ENCODE results near the gene CAMK2G.
A peak's percentile ranks its signal among the peaks of the same experiment; 100 is the strongest.
"Not testable (repeated sequence)": the region's sequence is repeated elsewhere in the genome, so short reads cannot be mapped to it uniquely, and the experiment has no call there.

Gene CAMK2G

DNA sequence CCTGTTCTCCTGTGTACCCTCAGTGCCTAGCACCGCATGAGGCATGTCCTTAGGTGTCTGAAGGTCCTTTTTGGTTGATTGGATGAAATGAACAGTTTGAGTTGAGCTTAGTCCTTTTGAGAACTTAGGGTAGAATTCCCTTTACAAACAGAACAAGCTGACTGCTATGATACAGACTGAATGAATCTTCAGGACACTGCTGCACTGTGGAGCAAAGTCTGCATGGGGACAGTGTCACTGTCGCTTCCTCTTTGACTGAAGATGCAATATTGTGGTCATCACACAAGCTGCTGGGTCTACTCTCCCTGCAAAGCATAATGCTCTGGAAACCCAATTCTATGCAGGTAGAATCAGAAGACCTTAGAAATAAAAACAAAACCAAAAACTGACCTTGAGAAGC, 28.0 kb upstream of the CAMK2G start:
- no peak for DNase-seq (ENCODE audit: low read depth in 2 of 2)

DNA sequence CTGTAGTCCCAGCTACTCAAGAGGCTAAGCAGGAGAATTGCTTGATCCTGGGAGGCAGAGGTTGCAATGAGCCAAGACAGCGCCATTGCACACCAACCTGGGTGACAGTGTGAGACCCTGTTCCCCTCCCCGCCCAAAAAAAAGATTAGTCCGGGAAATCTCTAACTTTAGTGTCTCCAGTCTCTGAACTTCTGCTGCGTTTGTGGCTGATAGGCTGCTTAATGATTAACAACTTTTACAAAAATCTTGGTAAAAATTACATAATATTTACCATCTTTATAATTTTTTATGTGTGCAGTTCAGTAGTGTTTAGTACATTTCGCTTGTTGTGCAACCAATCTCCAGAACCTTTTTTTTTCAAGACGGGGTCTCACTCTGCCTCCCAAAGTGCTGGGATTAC, 26.9 kb upstream of the CAMK2G start:
- no peak for DNase-seq (ENCODE audit: low read depth in 2 of 2)

- no peak for DNase-seq (ENCODE audit: low read depth in 2 of 2)
Observed at GRCh38 chr10:73900064-73900463, 25.7 kb upstream of the CAMK2G start.

DNA sequence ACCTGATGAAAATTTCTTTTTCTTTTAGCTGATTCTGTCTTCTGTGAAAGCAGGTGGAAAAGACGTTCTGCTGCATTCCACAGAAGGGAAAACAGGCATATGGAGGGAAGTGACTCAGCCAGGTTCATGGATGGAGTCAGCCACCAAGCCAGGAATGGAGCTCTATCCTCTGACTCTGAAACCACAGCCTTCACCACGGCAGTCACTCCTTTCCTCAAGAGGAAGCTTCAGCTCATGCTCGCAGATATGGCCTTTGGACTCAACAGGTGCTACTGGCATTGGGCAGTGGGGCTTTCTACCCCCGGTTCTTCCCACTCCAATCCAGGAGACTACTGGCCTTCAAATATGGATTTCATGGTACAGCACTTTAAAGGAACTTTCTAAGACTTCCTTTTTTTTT, 25.1 kb upstream of the CAMK2G start:
- peak; percentile 60 to 64 for DNase-seq (ENCODE audit: low read depth in 2 of 2)

DNA sequence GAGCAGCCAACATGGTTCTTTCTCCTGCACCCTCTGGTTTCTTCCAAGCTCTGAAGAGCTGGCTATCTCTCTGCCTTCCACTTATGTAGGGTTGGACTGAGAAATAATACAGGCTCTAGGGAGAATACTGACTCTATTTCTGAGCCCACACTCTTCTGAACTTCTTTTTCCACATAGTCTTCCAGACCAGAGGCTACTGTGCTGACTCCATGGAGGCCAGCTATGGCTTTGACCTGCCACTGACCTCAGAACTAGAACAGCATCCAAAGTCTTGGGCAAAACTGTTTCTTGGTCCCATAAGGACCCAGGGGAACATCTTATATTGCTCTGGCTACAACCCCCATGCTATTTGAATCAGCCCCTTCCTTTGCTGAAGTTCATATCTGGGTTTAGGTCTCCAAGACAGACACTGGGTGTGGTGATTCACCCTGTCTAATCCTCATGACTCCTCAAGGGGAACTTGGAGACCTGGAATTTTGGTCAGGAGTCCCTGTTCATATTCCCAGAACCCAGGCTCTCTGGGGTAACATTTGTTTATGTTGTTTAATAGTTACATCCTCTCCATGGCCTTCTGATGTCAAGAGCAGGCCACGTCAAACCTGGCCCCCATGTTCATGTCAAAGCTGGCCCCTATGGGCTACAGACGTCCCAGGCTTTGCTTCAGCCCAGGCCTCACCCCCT, 24.5 kb upstream of the CAMK2G start:
- no peak for DNase-seq (ENCODE audit: low read depth in 2 of 2)

- DNase-seq (ENCODE audit: low read depth in 2 of 2): no peak
Observed at GRCh38 chr10:73897693-73898092, 23.3 kb upstream of the CAMK2G start.

DNA sequence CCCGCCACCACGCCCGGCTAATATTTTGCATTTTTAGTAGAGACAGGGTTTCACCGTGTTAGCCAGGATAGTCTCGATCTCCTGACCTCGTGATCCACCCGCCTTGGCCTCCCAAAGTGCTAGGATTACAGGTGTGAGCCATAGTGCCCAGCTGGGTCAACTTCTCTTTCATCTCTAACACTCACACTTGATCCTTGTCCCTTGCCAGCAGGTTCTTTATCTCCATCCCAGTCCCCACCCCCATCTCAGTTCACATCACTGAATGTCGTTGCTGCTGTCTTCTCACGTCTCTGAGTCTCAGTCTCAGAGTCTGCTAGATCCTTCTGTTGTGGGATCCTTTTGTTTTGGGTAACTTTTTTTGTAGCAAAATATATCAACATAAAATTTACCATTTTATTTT, 21.0 kb upstream of the CAMK2G start:
- DNase-seq (ENCODE audit: low read depth in 2 of 2): not testable (repeated sequence)

- DNase-seq (ENCODE audit: low read depth in 2 of 2): no peak
Observed at GRCh38 chr10:73894245-73894971, 20.1 kb upstream of the CAMK2G start.

DNA sequence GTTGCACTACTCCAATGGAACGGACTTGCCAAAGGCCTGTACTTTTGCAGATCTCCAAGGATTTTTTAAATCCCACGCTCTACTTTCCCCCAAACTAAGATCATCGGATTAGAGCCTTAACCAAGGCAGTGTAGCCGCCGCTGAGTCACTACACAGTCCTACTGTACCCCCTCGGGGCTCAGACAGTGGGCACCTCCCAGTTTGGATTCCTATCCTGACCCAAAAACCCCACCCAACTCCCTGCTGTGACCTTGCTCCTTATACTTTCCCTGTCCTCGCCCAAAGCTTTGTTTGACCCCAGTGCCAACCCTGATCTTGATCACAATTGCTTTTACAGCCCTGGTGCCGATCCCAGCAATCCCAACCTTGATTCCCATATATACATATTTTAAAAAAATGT, 19.1 kb upstream of the CAMK2G start:
- no peak for DNase-seq (ENCODE audit: low read depth in 2 of 2)

DNA sequence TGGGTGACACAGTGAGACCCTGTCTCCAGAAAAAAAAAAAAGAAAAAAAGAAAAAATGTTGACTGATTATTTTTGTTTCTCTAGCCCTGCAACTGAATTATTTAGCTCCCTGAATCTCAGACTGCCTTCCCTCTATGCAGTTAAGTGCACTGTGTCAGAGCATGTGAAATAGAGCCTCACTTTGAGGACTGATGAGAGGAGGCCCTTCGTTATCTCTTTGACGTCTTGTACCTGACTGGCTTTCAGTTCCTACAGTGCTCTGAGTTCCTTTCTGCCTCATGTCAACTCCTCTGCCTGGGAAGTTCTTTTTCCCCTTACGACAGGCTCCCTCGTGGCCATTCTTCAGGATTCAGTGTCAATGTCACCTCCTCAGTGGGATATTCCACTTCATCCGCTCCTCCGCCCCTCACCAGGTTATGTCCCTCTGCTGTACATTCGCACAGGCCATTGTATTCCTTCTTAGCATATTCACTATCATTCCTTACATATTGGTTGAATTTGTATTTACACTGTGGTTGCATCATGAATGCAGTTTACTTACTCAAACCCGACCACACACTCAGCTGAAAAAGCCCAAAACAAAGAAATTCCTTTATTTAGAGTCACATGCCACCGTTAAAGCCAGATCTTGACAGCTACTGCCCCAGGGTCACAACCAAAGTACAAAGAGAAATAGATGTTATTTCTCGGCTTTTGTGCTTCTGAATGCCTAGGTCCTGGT, 18.1 kb upstream of the CAMK2G start:
- no peak for DNase-seq (ENCODE audit: low read depth in 2 of 2)

GRCh38 chr10:73891540-73891939, 17.2 kb upstream of the CAMK2G start:
- no peak for DNase-seq (ENCODE audit: low read depth in 2 of 2)

- not testable (repeated sequence) for DNase-seq (ENCODE audit: low read depth in 2 of 2)
Observed at GRCh38 chr10:73890830-73891229, 16.5 kb upstream of the CAMK2G start.

- DNase-seq (ENCODE audit: low read depth in 2 of 2): no peak
Observed at GRCh38 chr10:73890261-73890660, 15.9 kb upstream of the CAMK2G start.

DNA sequence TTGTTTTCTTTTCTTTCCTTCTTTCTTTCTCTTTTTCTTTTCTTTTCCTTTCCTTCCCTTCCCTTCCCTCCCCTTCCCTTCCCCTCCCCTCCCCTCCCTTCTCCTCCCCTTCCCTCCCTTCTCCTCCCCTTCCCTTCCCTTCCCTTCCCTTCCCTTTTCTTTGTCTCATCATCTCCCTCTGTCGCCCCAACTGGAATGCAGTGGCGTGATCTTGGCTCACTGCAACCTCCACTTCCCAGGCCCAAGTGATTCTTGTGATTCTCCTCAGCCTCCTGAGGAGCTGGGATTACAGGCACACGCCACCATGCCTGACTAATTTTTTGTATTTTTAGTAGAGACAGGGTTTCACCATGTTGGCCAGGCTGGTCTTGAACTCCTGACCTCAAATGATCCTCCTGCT, 15.1 kb upstream of the CAMK2G start:
- not testable (repeated sequence) for DNase-seq (ENCODE audit: low read depth in 2 of 2)

DNA sequence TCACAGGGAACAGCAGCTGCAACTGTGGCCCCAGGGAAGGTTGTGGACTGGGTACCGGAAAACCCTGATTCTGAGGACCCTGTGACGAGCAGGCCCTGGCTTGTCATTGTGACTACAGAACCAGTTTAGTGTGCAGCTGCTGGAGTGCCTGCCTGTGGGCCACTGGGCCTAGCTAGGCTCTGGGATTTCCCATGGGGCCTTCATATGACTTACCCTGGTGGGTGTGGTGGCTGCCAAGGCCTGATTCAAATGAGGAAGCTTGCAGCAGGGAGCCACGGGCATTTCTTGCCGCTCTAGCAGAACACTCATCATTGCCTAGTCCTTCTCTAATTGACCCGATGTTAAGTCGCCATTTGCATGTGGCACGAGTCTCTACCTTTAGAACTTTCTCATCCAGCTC, 14.7 kb upstream of the CAMK2G start:
- no peak for DNase-seq (ENCODE audit: low read depth in 2 of 2)

DNA sequence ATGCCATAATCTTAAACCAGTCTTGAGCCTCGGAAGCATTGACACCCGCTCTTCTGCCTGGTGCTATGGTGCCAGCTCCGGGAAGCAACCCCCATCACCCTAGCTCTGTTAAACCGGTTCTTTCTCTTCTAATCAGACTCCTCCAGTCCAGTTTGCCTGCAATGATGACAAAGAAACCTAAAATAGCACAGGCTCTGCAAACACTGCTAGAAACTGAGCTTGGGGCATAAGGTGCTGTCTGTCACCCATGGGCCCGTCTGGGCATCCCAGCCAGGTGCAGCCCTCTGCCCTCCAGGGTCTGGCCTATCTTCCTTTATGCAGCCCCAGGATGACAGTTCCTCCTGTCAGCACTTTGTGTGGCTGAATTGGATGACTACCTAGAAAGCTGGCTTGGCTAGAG, 14.2 kb upstream of the CAMK2G start:
- no peak for DNase-seq (ENCODE audit: low read depth in 2 of 2)

- peak; percentile 70 to 73 for DNase-seq (ENCODE audit: low read depth in 2 of 2)
Observed at GRCh38 chr10:73887294-73888039, 13.1 kb upstream of the CAMK2G start.

GRCh38 chr10:73886661-73887293, 12.4 kb upstream of the CAMK2G start:
- DNase-seq (ENCODE audit: low read depth in 2 of 2): no peak

DNA sequence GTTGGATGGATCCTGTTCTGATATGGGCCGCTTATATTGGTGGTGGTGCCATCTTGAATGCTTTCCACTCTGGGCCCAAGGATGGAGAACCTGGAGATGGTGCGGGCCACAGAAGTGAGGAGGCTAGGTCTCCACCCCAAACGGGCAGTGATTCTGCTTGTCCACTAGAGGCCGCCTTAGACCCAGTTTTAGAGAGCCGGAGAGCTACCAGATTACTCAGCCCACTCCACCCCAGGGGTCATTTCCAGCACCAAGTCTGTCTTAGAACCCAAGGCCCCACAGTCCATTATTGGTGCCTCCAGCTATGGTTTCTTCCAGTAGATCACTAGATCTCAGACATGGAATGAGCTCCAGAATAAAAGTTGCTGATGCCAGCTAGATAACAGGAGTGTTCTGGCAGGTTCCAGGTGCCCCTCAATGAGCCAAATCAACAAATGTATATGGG, 11.8 kb upstream of the CAMK2G start:
- no peak for DNase-seq (ENCODE audit: low read depth in 2 of 2)

GRCh38 chr10:73884017-73884416, 9.7 kb upstream of the CAMK2G start:
- DNase-seq (ENCODE audit: low read depth in 2 of 2): no peak

DNA sequence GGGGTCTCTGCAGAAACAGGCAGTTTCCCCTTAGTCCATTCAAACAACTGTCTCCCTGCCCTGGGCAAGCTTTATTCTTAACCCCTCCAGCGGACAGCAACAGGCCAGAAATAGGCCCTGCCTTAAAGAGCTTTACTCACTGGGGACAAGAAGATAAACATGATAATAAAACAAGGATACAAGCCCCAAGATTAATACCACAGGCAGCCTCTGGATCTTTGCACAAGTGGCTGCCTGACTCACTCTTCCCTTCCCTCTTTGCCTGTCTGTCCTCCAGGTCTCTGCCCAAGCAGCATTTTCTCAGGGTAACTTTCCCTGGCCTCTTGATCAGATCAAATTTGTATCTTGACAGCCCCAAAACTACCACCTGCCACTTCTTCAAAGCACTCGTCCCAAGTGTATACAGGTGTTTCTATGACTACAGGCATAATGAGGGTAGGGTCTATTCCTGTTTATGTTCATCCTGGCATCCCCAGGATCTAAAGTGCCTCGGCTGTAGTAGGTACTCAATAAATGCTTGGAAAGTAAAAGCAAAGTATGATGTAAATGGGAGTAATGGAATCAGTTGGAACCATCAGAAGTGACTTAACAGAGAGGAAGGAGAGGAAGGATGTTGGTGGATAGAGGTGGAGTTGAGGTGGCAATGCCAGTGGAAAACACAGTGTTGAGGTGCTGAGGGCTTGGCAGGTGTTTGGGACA, 7.0 kb upstream of the CAMK2G start:
- no peak for DNase-seq (ENCODE audit: low read depth in 2 of 2)

Measured in fibroblast of skin of left biceps (primary cell).